ENCODE measurements around the gene MINDY1. TPM values are rescaled to one million over a fixed set of nuclear protein-coding genes. Genes with fewer than 3 reads are reported as not detected.

Gene MINDY1
- total and polyA plus RNA-seq, 9 of the 15 experiments (the other 6 are each of a cell fraction or from before 2014, with no cell fraction given) = 0.49 to 11.0 (median 6.0) TPM

DNA sequence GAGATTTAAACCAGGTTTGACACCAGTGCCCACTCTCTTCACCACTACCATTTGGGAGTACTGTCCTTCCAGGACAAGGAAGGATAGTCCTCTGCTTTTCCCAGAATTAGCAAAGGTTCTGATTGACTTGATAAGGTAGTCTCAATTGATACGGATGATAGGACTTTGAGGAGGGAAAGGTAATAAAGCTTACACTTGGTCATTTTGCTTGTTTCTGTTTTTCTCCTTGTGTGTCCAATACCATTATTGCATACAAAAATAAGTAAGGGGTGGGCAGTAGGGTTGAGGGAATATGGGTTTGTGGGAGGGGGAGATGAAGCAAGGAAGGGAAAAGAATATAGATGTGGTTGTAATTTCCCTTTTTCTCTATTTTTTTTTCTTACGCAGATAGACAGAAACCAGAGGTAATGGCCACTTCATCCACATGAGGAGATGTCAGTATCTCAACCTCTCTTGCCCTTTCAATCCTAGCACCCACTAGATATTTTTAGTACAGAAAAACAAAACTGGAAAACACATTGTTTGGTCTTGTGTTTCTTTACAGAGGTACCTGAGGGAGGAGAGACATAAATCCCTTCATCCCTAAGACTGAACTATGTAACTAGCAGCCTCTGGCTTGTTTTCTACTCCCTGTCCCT lies 43.5 kb upstream of the MINDY1 start:
- no peak for FAIRE-seq
- Histone ChIP-seq H3K4me2 (ENCODE audit: insufficient read depth, low read length) (peak overlapping the region; percentile 6; the same call in 1 of the 2 replicates), H3K27me3 (ENCODE audit: control insufficient read depth in 2 of 2, insufficient read depth in 2 of 2, low read length in 2 of 2) (no peaks in the 10 kb centered on the region), H3K4me1 (replicated peaks in 1 of 2; ENCODE audit: control insufficient read depth in 2 of 2, insufficient read depth in 2 of 2, low read length in 2 of 2) (peaks cover 24 to 35% of the 10 kb centered on the region in 2 experiments), H2AFZ (ENCODE audit: low read depth, low read length) (no peak overlapping the region), H3K27ac (ENCODE audit: extremely low read depth, low read depth, low read length) (no peak overlapping the region), H3K36me3 (ENCODE audit: control insufficient read depth, insufficient read depth, low read length) (peaks cover 54% of the 10 kb centered on the region), H3K9ac (ENCODE audit: insufficient read depth in 1 of 2, low read depth in 2 of 2, low read length in 2 of 2) (no peak overlapping the region), H3K79me2 (ENCODE audit: control insufficient read depth, insufficient read depth, low read length) (peaks cover 32% of the 10 kb centered on the region), H3K9me1 (ENCODE audit: control insufficient read depth, insufficient read depth, low read length) (peaks cover 2% of the 10 kb centered on the region), H3K9me3 (replicated peaks; ENCODE audit: control insufficient read depth, insufficient read depth, low read depth, low read length) (no peaks in the 10 kb centered on the region), H3K4me3 (no peak overlapping the region), H4K20me1 (replicated peaks; ENCODE audit: control insufficient read depth, insufficient read depth, low read length) (0 out of 2 replicates have a peak, but pooled peaks cover 3% of the 10 kb centered on the region)
- intact Hi-C loops (cut with micrococcal nuclease) = no loop called here
- ChIA-PET POLR2A (interaction anchor here (0.8 to 2.9 kb wide), 12 partner anchors 8 to 128 kb away, joined by 3 to 36 read pairs (median 5); partner anchors contain the start of genes BNIPL, CDC42SE1, MINDY1 and MLLT11), CTCF (ENCODE audit: low intra/inter-chr PET ratio) (no interaction called here)
- in situ Hi-C loops (cut with MboI) = no loop called here
- no peak for DNase-seq (ENCODE audit: extremely low read depth in 1 of 4, low spot score in 3 of 4)
- no peak for ATAC-seq
- BruUV-seq (replicated peaks) = no TSS peak
- WGBS (ENCODE audit: insufficient coverage, low coverage, missing lambda C conversion rate) = 60% methylated on average over 1 of the region's 2 CpGs
- TF ChIP-seq BDP1 (IDR thresholded peaks at IDR 0.05; ENCODE audit: insufficient read depth, insufficient read length) = no peak
- TF ChIP-seq XRCC3 (IDR thresholded peaks at IDR 0.05) = no peak
- no peak for TF ChIP-seq MYC (IDR thresholded peaks at IDR 0.05; ENCODE audit: low read depth, low read length)
- TF ChIP-seq MYC (CRISPR knock-in tag; IDR thresholded peaks at IDR 0.05; ENCODE audit: borderline replicate concordance, low read depth) = no peak
- no peak for TF ChIP-seq PHB2 (IDR thresholded peaks at IDR 0.05; ENCODE audit: low read depth)
- no peak for TF ChIP-seq CREB3 (tag; conservative IDR thresholded peaks at IDR 0.05; ENCODE audit: low read depth)
- no peak for TF ChIP-seq ZNF41 (CRISPR knock-in tag; conservative IDR thresholded peaks at IDR 0.05)
- TF ChIP-seq POLR2G (IDR thresholded peaks at IDR 0.05; ENCODE audit: low read depth, low read length) = peak; percentile 42; the same call in 1 of the 2 replicates
- TF ChIP-seq BRCA1 (IDR thresholded peaks at IDR 0.05) = no peak
- no peak for TF ChIP-seq BRCA1 (CRISPR knock-in tag; IDR thresholded peaks at IDR 0.05)
- no peak for TF ChIP-seq ELF4 (CRISPR knock-in tag; IDR thresholded peaks at IDR 0.05)
- 0 out of 2 replicates have a peak, but pooled peaks have one; percentile 9 for TF ChIP-seq GATA2 (CRISPR knock-in tag; IDR thresholded peaks at IDR 0.05)
- no peak for TF ChIP-seq GATAD2B (IDR thresholded peaks at IDR 0.05; ENCODE audit: borderline replicate concordance)
- TF ChIP-seq, protein P1, sequence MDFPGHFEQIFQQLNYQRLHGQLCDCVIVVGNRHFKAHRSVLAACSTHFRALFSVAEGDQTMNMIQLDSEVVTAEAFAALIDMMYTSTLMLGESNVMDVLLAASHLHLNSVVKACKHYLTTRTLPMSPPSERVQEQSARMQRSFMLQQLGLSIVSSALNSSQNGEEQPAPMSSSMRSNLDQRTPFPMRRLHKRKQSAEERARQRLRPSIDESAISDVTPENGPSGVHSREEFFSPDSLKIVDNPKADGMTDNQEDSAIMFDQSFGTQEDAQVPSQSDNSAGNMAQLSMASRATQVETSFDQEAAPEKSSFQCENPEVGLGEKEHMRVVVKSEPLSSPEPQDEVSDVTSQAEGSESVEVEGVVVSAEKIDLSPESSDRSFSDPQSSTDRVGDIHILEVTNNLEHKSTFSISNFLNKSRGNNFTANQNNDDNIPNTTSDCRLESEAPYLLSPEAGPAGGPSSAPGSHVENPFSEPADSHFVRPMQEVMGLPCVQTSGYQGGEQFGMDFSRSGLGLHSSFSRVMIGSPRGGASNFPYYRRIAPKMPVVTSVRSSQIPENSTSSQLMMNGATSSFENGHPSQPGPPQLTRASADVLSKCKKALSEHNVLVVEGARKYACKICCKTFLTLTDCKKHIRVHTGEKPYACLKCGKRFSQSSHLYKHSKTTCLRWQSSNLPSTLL (IDR thresholded peaks at IDR 0.05) = no peak
- no peak for TF ChIP-seq MEF2D (tag; conservative IDR thresholded peaks at IDR 0.05; ENCODE audit: low read depth)
- TF ChIP-seq ZNF717 (CRISPR knock-in tag; IDR thresholded peaks at IDR 0.05) = 0 out of 2 replicates have a peak, but pooled peaks have one; percentile 18
- TF ChIP-seq, protein P2, sequence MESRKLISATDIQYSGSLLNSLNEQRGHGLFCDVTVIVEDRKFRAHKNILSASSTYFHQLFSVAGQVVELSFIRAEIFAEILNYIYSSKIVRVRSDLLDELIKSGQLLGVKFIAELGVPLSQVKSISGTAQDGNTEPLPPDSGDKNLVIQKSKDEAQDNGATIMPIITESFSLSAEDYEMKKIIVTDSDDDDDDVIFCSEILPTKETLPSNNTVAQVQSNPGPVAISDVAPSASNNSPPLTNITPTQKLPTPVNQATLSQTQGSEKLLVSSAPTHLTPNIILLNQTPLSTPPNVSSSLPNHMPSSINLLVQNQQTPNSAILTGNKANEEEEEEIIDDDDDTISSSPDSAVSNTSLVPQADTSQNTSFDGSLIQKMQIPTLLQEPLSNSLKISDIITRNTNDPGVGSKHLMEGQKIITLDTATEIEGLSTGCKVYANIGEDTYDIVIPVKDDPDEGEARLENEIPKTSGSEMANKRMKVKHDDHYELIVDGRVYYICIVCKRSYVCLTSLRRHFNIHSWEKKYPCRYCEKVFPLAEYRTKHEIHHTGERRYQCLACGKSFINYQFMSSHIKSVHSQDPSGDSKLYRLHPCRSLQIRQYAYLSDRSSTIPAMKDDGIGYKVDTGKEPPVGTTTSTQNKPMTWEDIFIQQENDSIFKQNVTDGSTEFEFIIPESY (CRISPR knock-in tag; IDR thresholded peaks at IDR 0.05) = no peak
- peak; percentile 17 for TF ChIP-seq POLR2AphosphoS5 (IDR thresholded peaks at IDR 0.05; ENCODE audit: control insufficient read depth, insufficient read depth, low read depth, low read length)
- TF ChIP-seq MAFK (IDR thresholded peaks at IDR 0.05; ENCODE audit: low read length) = no peak
- TF ChIP-seq KAT8 (IDR thresholded peaks at IDR 0.05; ENCODE audit: low read depth) = no peak

All from K562 (cell line).